OCI-LY7 (cell line): ENCODE measurements around the gene TTR.

Experiments
- EZH2phosphoT487 ChIP-seq: fragments of 200-600 bp; sonication (generic); IDR thresholded peaks from 2 replicates; pipeline ENCODE4 v1.6.1; 2018; ENCODE audit warnings: low read depth, borderline replicate concordance, mild to moderate bottlenecking, mixed run types, antibody characterized with exemption, low read length, moderate library complexity, mixed read lengths
- TF ChIP-seq, protein P1 (sequence below): fragments of 200-600 bp; sonication (generic); conservative IDR thresholded peaks from 2 replicates; pipeline ENCODE4 v1.5.1; 2014; ENCODE audit warnings: mild to moderate bottlenecking, antibody characterized with exemption, low read length, moderate library complexity, mixed read lengths

- TF ChIP-seq, protein P1, sequence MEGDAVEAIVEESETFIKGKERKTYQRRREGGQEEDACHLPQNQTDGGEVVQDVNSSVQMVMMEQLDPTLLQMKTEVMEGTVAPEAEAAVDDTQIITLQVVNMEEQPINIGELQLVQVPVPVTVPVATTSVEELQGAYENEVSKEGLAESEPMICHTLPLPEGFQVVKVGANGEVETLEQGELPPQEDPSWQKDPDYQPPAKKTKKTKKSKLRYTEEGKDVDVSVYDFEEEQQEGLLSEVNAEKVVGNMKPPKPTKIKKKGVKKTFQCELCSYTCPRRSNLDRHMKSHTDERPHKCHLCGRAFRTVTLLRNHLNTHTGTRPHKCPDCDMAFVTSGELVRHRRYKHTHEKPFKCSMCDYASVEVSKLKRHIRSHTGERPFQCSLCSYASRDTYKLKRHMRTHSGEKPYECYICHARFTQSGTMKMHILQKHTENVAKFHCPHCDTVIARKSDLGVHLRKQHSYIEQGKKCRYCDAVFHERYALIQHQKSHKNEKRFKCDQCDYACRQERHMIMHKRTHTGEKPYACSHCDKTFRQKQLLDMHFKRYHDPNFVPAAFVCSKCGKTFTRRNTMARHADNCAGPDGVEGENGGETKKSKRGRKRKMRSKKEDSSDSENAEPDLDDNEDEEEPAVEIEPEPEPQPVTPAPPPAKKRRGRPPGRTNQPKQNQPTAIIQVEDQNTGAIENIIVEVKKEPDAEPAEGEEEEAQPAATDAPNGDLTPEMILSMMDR, result no peak
- TF ChIP-seq EZH2phosphoT487, result no peak
Observed at GRCh38 chr18:31595121-31595771, 3.6 kb downstream of the TTR start.
